ENCODE data around the gene SSR4. TPM values are rescaled to one million over a fixed set of nuclear protein-coding genes. Genes with fewer than 3 reads are reported as not detected.
"Not testable (repeated sequence)": the region's sequence is repeated elsewhere in the genome, so short reads cannot be mapped to it uniquely, and the experiment has no call there.

Gene SSR4
- total RNA-seq, 1 donor, result 133 TPM

DNA sequence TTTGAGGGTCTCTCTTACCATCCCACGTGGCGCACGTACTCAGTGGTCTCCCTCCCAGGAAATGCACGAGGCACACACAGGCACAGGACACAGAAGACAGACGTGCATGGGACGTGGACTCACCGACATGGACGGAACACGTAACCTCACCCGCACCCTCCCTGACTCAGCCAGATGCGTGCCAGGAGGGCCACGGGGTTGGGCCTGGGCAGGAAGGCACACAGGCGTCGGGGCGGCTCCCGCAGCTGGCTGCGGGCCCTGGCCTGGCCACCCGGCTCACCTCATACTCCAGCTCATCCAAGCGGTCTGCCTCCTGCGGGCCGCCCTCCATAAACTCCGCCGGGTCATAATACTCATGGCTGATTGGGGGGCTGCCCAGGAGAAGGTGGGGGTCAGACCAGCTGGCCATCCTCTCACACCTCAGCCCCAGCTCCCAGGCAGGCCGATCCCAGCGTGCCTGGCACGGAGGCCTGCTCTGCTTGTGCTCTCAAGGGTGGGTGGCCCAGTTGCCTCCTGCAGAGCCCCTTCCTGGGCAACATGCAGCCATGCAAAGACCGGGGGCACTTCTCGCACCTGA, 12.6 kb downstream of the SSR4 start:
- H3K4me3 ChIP-seq (ENCODE audit: low read depth, low read length), result no peak overlapping the region
- no peak for TF ChIP-seq CTCF (IDR thresholded peaks at IDR 0.05; ENCODE audit: insufficient read depth, low read depth, low read length)
- DNase-seq (ENCODE audit: low read depth), result no peak

- H3K4me3 ChIP-seq (ENCODE audit: low read depth, low read length), result no peak overlapping the region
- DNase-seq (ENCODE audit: low read depth), result no peak
- no peak for TF ChIP-seq CTCF (IDR thresholded peaks at IDR 0.05; ENCODE audit: insufficient read depth, low read depth, low read length)
Observed at GRCh38 chrX:153807976-153808375, 13.5 kb downstream of the SSR4 start.

GRCh38 chrX:153812220-153812619, 17.8 kb downstream of the SSR4 start:
- no peak overlapping the region for H3K4me3 ChIP-seq (ENCODE audit: low read depth, low read length)
- DNase-seq (ENCODE audit: low read depth), result no peak
- TF ChIP-seq CTCF (IDR thresholded peaks at IDR 0.05; ENCODE audit: insufficient read depth, low read depth, low read length), result no peak

- no peak overlapping the region for H3K4me3 ChIP-seq (ENCODE audit: low read depth, low read length)
- no peak for TF ChIP-seq CTCF (IDR thresholded peaks at IDR 0.05; ENCODE audit: insufficient read depth, low read depth, low read length)
Observed at GRCh38 chrX:153813161-153813560, 18.7 kb downstream of the SSR4 start.

GRCh38 chrX:153814591-153815315, 20.3 kb downstream of the SSR4 start:
- no peak overlapping the region for H3K4me3 ChIP-seq (ENCODE audit: low read depth, low read length)
- DNase-seq (ENCODE audit: low read depth), result no peak
- TF ChIP-seq CTCF (IDR thresholded peaks at IDR 0.05; ENCODE audit: insufficient read depth, low read depth, low read length), result no peak

More at GRCh38 chrX:153813161-153813560, 18.7 kb downstream of the SSR4 start:
- DNase-seq (ENCODE audit: low read depth), result no peak

- DNase-seq (ENCODE audit: low read depth), result no peak
- no peak for TF ChIP-seq CTCF (IDR thresholded peaks at IDR 0.05; ENCODE audit: insufficient read depth, low read depth, low read length)
- no peak overlapping the region for H3K4me3 ChIP-seq (ENCODE audit: low read depth, low read length)
Observed at GRCh38 chrX:153816831-153817690, 22.6 kb downstream of the SSR4 start.

DNA sequence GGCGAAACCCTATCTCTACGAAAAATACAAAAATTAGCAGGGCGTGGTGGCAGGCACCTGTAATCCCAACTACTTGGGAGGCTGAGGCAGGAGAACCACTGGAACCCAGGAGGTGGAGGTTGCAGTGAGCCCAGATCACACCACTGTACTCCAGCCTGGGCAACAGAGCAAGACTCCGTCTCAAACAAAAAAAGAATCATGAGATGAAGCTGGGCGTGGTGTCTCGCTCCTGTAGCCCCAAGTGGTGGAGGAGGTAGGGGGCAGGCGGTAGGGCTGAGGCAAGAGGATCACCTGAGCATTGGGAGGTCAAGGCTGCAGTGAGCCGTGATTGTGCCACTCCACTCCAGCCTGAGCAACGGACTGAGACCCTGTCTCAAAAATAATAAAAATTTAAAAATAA, 23.6 kb downstream of the SSR4 start:
- DNase-seq (ENCODE audit: low read depth); H3K4me3 ChIP-seq (ENCODE audit: low read depth, low read length): not testable (repeated sequence)

Measured in fibroblast of villous mesenchyme (primary cell).